Gastroesophageal sphincter (tissue), 3 donors: ENCODE measurements around the gene CCNY.

Experiments used
- EP300 ChIP-seq: sonication (generic); formaldehyde crosslinking; IDR thresholded peaks from one replicate; pipeline ENCODE4 v1.6.1; 2017; ENCODE audit warnings: antibody characterized with exemption, mild to moderate bottlenecking
- POLR2A ChIP-seq, 2 donors: fragments of 450-650 bp; IDR thresholded peaks; one replicate each; pipeline ENCODE4 v1.6.1; 2017; ENCODE audit warnings: antibody characterized with exemption in 2 of 2, mild to moderate bottlenecking in 2 of 2, moderate library complexity in 1 of 2
- POLR2AphosphoS5 ChIP-seq: sonication (generic); formaldehyde crosslinking; IDR thresholded peaks from one replicate; pipeline ENCODE4 v1.6.1; 2017; ENCODE audit warnings: antibody characterized with exemption
- TF ChIP-seq, protein P1 (sequence below), 4 experiments: fragments of 200-600 bp in 2 of 4; fragments of 450-650 bp in 2 of 4; sonication (generic) in 1 of 4; IDR thresholded peaks; one replicate each; pipeline ENCODE4 v1.5.1; 2017 to 2019; ENCODE audit warnings: antibody characterized with exemption in 4 of 4, mild to moderate bottlenecking in 2 of 4, moderate library complexity in 2 of 4

GRCh38 chr10:35532141-35532540 lies 195.8 kb downstream of the CCNY start:
- TF ChIP-seq, protein P1, sequence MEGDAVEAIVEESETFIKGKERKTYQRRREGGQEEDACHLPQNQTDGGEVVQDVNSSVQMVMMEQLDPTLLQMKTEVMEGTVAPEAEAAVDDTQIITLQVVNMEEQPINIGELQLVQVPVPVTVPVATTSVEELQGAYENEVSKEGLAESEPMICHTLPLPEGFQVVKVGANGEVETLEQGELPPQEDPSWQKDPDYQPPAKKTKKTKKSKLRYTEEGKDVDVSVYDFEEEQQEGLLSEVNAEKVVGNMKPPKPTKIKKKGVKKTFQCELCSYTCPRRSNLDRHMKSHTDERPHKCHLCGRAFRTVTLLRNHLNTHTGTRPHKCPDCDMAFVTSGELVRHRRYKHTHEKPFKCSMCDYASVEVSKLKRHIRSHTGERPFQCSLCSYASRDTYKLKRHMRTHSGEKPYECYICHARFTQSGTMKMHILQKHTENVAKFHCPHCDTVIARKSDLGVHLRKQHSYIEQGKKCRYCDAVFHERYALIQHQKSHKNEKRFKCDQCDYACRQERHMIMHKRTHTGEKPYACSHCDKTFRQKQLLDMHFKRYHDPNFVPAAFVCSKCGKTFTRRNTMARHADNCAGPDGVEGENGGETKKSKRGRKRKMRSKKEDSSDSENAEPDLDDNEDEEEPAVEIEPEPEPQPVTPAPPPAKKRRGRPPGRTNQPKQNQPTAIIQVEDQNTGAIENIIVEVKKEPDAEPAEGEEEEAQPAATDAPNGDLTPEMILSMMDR (IDR thresholded peaks at IDR 0.05) = no peak
- TF ChIP-seq POLR2A (IDR thresholded peaks at IDR 0.05) (no peak), POLR2AphosphoS5 (no peak), EP300 (no peak)
